CD4-positive, alpha-beta memory T cell (primary cell): ENCODE measurements around the gene SPECC1. TPM values are rescaled to one million over a fixed set of nuclear protein-coding genes. Genes with fewer than 3 reads are reported as not detected.

Source experiments
- CTCF ChIA-PET: fragments of 350-600 bp; sonication (Branson Sonifier 250); formaldehyde crosslinking; loops from one replicate; lab custom pipeline; 2021; ENCODE audit warnings: inconsistent platforms; ENCODE audit not compliant: partially characterized antibody; lab: Charles Lee
- POLR2A ChIA-PET: fragments of 350-600 bp; sonication (Branson Sonifier 250); formaldehyde crosslinking; loops from one replicate; lab custom pipeline; 2021; ENCODE audit not compliant: partially characterized antibody; lab: Charles Lee
- DNase-seq, 5 donors: peaks; one replicate each; pipeline versions ENCODE4 v3.0.0 to v3.0.0-alpha.2; 2020 to 2022; ENCODE audit warnings: mixed read lengths in 1 of 5
- H3K27ac ChIP-seq: one replicate; pipeline ENCODE4 v1.7.0; 2013; ENCODE audit warnings: low read depth, low read length
- H3K27me3 ChIP-seq: 2 replicates; pipeline ENCODE4 v1.7.0; 2013; ENCODE audit warnings: mild to moderate bottlenecking, low read length, moderate library complexity; ENCODE audit not compliant: insufficient read depth
- H3K36me3 ChIP-seq: 2 replicates; pipeline ENCODE4 v1.7.0; 2013; ENCODE audit warnings: mild to moderate bottlenecking, low read length, moderate library complexity; ENCODE audit not compliant: insufficient read depth
- H3K4me1 ChIP-seq: 2 replicates; pipeline ENCODE4 v1.7.0; 2013; ENCODE audit warnings: mild to moderate bottlenecking, low read length, moderate library complexity; ENCODE audit not compliant: insufficient read depth
- H3K4me3 ChIP-seq, 2 donors: one replicate each; pipeline ENCODE4 v1.7.0; 2013; ENCODE audit warnings: low read length in 2 of 2, mild to moderate bottlenecking in 1 of 2
- H3K9me3 ChIP-seq, 2 donors: one replicate each; pipeline ENCODE4 v1.7.0; 2013; ENCODE audit warnings: low read length in 2 of 2, control low read depth in 1 of 2; ENCODE audit not compliant: control insufficient read depth in 1 of 2
- H3K27ac Mint-ChIP-seq, 7 donors: one replicate each; pipeline ENCODE4 v1.8.0; 2020 to 2021; ENCODE audit warnings: mixed read lengths in 7 of 7, mild to moderate bottlenecking in 6 of 7, inconsistent platforms in 3 of 7, moderate library complexity in 3 of 7
- H3K27me3 Mint-ChIP-seq, 2 donors: one replicate each; pipeline ENCODE4 v1.8.0; 2020 to 2021; ENCODE audit warnings: mixed read lengths in 2 of 2
- H3K36me3 Mint-ChIP-seq, 2 donors: one replicate each; pipeline ENCODE4 v1.8.0; 2020 to 2021; ENCODE audit warnings: mixed read lengths in 2 of 2, inconsistent platforms in 1 of 2, mild to moderate bottlenecking in 1 of 2
- H3K4me1 Mint-ChIP-seq, 4 donors: one replicate each; pipeline ENCODE4 v1.8.0; 2020 to 2021; ENCODE audit warnings: mixed read lengths in 4 of 4, mild to moderate bottlenecking in 1 of 4
- H3K4me3 Mint-ChIP-seq, 8 donors: one replicate each; pipeline ENCODE4 v1.8.0; 2020 to 2021; ENCODE audit warnings: mixed read lengths in 8 of 8, mild to moderate bottlenecking in 7 of 8, moderate library complexity in 6 of 8, inconsistent platforms in 3 of 8
- H3K9me3 Mint-ChIP-seq, 8 donors: one replicate each; pipeline ENCODE4 v1.8.0; 2020 to 2021; ENCODE audit warnings: mixed read lengths in 8 of 8, mild to moderate bottlenecking in 5 of 8, inconsistent platforms in 3 of 8, moderate library complexity in 1 of 8
- intact Hi-C: fragments of 100-400 bp; cut with micrococcal nuclease; formaldehyde crosslinking; loops from one replicate; pipeline ENCODE4 v1.15.1; 2023
- polyA plus RNA-seq, 2 donors: library from polyadenylated mRNA; unstranded; fragments of 300-500 nt; fragmentation: Illumina TruSeq; gene quantifications; one replicate each; pipeline ENCODE4 v1.2.3, GENCODE V29; 2021
- total RNA-seq, 2 experiments: library from RNA; stranded (reverse); gene quantifications; one replicate each; pipeline ENCODE4 v1.2.3, GENCODE V29; 2021

The SPECC1 gene
- total and polyA plus RNA-seq, 4 experiments from 2014 or later, result 1.7 to 13.4 (median 8.7) TPM

DNA sequence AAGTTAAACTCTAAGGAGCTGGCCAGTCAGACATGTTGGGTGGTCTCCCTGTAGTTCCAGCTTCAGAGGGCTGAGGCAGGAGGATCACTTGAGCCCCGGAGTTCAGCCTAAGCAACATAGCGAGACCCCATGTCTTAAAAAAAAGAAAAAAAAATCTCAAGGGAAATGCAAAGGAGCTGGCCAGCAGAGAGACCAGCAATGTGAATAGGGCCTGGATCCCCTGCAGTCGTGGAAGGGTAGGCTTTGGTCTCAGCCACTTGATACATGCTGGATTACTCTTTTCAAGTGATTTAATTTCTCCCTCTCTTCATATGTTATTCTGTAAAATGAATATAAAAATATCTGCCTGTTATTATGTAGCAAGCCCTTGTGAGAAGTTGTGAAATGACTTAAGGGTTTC is 207.7 kb downstream of the SPECC1 start:
- Mint-ChIP-seq H3K36me3 (peaks cover 0 to 6% of the 10 kb centered on the region in 2 donors), H3K4me3 (no peak overlapping the region), H3K27me3 (no peaks in the 10 kb centered on the region), H3K27ac (no peak overlapping the region), H3K4me1 (no peaks in the 10 kb centered on the region), H3K9me3 (peaks cover 0 to 4% (median 0%) of the 10 kb centered on the region in 8 donors)
- no peak for DNase-seq
- Histone ChIP-seq H3K4me3 (no peak overlapping the region), H3K27ac (no peak overlapping the region), H3K36me3 (no peaks in the 10 kb centered on the region), H3K27me3 (no peaks in the 10 kb centered on the region), H3K9me3 (no peaks in the 10 kb centered on the region), H3K4me1 (no peaks in the 10 kb centered on the region)
- ChIA-PET POLR2A (no interaction called here), CTCF (interaction anchor here (1.0 kb wide), 1 partner anchor 104 kb away, joined by 3 read pairs; no protein-coding TSS in a partner anchor)
- intact Hi-C loops, result no loop called here

DNA sequence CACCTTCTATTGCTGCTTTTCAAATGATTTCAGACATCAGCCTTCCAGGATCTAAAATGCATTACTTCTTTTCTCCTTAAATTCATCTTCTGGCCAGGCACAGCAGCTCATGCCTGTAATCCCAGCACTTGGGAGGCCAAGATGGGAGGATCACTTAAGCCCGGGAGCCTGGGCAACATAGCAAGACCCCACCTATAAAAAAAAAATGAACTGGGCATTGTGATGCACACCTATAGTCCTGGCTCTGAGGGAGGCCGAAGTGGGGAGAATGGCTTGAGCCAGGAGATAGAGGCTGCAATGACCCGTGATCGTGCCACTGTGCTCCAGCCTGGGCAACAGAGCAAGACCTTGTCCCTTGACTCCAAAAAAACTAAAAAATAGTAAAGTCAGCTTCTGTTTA is 208.5 kb downstream of the SPECC1 start:
- no peaks in the 10 kb centered on the region for H3K36me3 Mint-ChIP-seq
- H3K27ac Mint-ChIP-seq, result no peak overlapping the region
- no peak overlapping the region for H3K27ac ChIP-seq
- POLR2A ChIA-PET, result no interaction called here
- no peaks in the 10 kb centered on the region for H3K27me3 ChIP-seq
- intact Hi-C loops, result no loop called here
- CTCF ChIA-PET, result no interaction called here
- no peaks in the 10 kb centered on the region for H3K4me1 ChIP-seq
- no peak for DNase-seq
- no peak overlapping the region for H3K4me3 Mint-ChIP-seq
- H3K9me3 ChIP-seq, result no peaks in the 10 kb centered on the region
- H3K4me1 Mint-ChIP-seq, result no peaks in the 10 kb centered on the region
- H3K4me3 ChIP-seq, result no peak overlapping the region
- H3K9me3 Mint-ChIP-seq, result no peaks in the 10 kb centered on the region
- H3K36me3 ChIP-seq, result no peaks in the 10 kb centered on the region
- H3K27me3 Mint-ChIP-seq, result no peaks in the 10 kb centered on the region

DNA sequence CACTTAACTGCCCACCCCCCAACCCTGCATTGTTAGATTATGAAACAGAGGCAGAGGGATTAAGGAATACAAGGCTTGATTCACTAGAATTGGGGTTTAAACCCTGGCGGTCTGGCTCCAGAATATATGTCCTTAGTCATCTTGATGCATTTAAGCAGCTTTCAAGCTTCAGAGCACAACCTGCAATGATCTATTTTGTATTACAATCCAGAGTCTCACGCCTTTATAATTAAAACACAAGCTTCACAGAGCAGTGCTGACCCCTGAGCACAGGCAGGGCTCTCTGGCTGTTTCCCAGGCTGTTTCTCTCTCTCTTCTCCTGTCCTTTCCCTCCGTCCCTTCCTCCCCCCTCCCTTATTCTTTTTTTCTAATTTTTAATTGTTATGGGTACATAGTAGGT is 209.1 kb downstream of the SPECC1 start:
- H3K4me1 Mint-ChIP-seq, result no peaks in the 10 kb centered on the region
- no peak overlapping the region for H3K4me3 Mint-ChIP-seq
- Histone ChIP-seq H3K36me3 (no peaks in the 10 kb centered on the region), H3K9me3 (no peaks in the 10 kb centered on the region), H3K27ac (no peak overlapping the region), H3K4me3 (no peak overlapping the region), H3K4me1 (no peaks in the 10 kb centered on the region), H3K27me3 (no peaks in the 10 kb centered on the region)
- no peak for DNase-seq
- intact Hi-C loops, result no loop called here
- CTCF ChIA-PET, result no interaction called here
- POLR2A ChIA-PET, result no interaction called here
- no peaks in the 10 kb centered on the region for H3K36me3 Mint-ChIP-seq
- H3K27ac Mint-ChIP-seq, result no peak overlapping the region
- H3K9me3 Mint-ChIP-seq, result no peaks in the 10 kb centered on the region
- no peaks in the 10 kb centered on the region for H3K27me3 Mint-ChIP-seq

DNA sequence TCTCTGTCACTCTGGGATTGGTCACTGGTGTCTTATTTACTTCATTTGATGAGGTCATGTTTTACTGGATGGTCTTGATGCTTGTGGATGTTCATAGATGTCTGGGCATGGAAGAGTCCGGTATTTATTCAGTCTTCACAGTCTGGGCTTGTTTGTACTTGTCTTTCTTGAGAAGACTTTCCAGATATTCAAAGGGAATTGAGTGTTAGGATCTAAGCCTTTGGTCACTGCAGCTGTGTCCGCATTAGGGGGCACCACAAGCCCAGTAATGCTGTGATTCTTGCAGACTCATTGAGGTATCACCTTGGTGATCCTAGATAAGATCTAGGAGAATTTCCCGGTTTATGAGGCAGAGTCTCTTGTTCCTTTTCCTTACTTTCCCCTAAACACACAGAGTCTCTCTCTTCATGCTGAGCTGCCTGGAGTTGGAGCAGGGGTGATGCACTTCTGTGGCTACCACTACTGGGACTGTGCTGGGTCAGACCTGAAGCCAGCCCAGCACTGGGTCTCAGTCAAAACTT is 214.7 kb downstream of the SPECC1 start:
- no peak overlapping the region for H3K4me3 ChIP-seq
- ChIA-PET POLR2A (no interaction called here), CTCF (interaction anchor here (1.4 kb wide), 1 partner anchor 97 kb away, joined by 5 read pairs; no protein-coding TSS in a partner anchor)
- Mint-ChIP-seq H3K4me3 (no peak overlapping the region), H3K4me1 (peaks cover 5 to 8% (median 6%) of the 10 kb centered on the region in 4 donors), H3K36me3 (peaks cover 0 to 4% of the 10 kb centered on the region in 2 donors), H3K27ac (peak overlapping the region in 1 of 7 donors; percentile 51), H3K27me3 (no peaks in the 10 kb centered on the region), H3K9me3 (peaks cover 0 to 2% (median 0%) of the 10 kb centered on the region in 8 donors)
- no peaks in the 10 kb centered on the region for H3K4me1 ChIP-seq
- no peaks in the 10 kb centered on the region for H3K27me3 ChIP-seq
- intact Hi-C loops, result no loop called here
- H3K36me3 ChIP-seq, result no peaks in the 10 kb centered on the region
- no peak for DNase-seq
- H3K27ac ChIP-seq, result no peak overlapping the region
- no peaks in the 10 kb centered on the region for H3K9me3 ChIP-seq

DNA sequence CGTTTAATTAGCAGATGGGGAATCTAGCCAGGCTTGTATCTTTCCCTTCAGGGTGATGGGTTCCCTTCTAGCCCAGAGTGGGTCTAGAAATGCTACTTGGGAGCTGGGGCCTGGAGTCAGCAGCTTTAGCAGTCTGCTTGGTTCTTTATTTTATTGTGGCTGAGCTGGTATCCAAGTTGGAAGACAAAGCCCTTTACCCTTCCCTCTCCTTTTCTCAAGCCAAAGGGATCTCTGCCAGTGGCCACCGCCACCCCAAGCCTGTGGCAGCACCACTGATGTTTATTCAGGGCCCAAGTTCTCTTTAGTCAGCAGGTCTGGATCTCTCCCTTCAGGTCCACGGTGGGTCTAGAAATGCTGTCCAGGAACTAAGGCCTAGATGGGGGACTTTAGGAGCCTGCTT is 215.2 kb downstream of the SPECC1 start:
- Histone ChIP-seq H3K27ac (no peak overlapping the region), H3K4me3 (no peak overlapping the region), H3K36me3 (no peaks in the 10 kb centered on the region), H3K9me3 (no peaks in the 10 kb centered on the region), H3K27me3 (no peaks in the 10 kb centered on the region), H3K4me1 (no peaks in the 10 kb centered on the region)
- H3K4me3 Mint-ChIP-seq, result no peak overlapping the region
- ChIA-PET CTCF (interaction anchor here (1.4 to 4.1 kb wide), 2 partner anchors 96 to 104 kb away, joined by 5 to 29 read pairs; no protein-coding TSS in a partner anchor), POLR2A (no interaction called here)
- no peak overlapping the region for H3K27ac Mint-ChIP-seq
- H3K27me3 Mint-ChIP-seq, result no peaks in the 10 kb centered on the region
- peaks cover 5 to 8% (median 6%) of the 10 kb centered on the region in 4 donors for H3K4me1 Mint-ChIP-seq
- intact Hi-C loops, result no loop called here
- no peak for DNase-seq
- H3K36me3 Mint-ChIP-seq, result peaks cover 0 to 4% of the 10 kb centered on the region in 2 donors
- peaks cover 0 to 2% (median 0%) of the 10 kb centered on the region in 8 donors for H3K9me3 Mint-ChIP-seq

DNA sequence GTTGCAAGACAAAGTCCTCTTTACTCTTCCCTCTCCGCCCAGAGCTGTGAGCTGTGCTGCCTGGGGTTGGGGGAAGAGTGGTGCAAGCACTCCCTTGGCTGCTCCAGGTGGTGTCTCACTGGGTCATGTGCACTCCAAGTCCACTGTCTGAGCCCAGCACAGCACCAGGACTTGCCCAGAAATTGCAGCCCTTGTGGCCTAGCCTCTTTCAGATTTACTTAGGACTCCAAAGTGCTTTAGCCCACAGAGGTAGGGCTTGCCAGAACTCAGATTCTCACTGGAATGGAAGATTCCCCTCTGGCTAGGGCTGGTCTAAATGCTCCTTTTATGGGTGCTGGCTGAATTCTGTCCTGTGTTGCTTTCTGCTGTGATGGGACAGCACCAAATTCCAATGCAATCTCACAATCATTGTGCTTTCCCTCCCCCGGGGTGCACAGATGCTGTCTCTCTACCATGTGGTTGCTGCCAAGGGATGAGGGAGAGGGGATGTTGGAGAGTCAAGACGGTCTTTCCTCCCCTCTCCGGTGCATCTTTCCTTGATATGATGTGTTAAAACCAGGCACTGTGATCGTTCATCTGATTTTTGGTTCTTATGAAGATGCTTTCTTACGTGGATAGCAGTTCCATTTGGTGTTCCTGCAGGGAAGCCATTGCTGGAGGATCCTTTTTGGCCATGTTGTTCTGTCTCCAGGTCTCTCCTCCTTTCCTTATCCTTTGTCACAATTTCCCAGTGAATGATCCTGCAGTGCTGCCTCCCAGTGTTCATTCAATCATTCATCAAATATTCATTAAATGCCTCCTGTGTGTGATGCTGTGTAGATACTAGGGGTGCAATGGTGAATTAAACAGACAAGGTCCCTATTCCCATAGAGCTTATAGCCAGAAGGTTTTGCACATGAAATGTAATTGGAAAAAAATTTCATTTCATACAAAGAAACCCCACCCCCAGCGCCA is 216.3 kb downstream of the SPECC1 start:
- Mint-ChIP-seq H3K9me3 (peaks cover 0 to 2% (median 0%) of the 10 kb centered on the region in 8 donors), H3K27ac (no peak overlapping the region), H3K4me1 (peaks cover 5 to 8% (median 6%) of the 10 kb centered on the region in 4 donors), H3K36me3 (peaks cover 0 to 4% of the 10 kb centered on the region in 2 donors), H3K27me3 (no peaks in the 10 kb centered on the region), H3K4me3 (no peak overlapping the region)
- ChIA-PET CTCF (interaction anchor here (2.2 to 4.1 kb wide), 3 partner anchors 51 to 105 kb away, joined by 12 to 35 read pairs (median 29); no protein-coding TSS in a partner anchor), POLR2A (no interaction called here)
- no peaks in the 10 kb centered on the region for H3K36me3 ChIP-seq
- DNase-seq, result no peak
- intact Hi-C loops, result loop anchor here (1.0 to 2.0 kb wide), 3 partner anchors 95 to 233 kb away; no protein-coding TSS in a partner anchor
- H3K4me3 ChIP-seq, result no peak overlapping the region
- no peaks in the 10 kb centered on the region for H3K4me1 ChIP-seq
- H3K27me3 ChIP-seq, result no peaks in the 10 kb centered on the region
- no peak overlapping the region for H3K27ac ChIP-seq
- H3K9me3 ChIP-seq, result no peaks in the 10 kb centered on the region
